AG09319 (cell line): ENCODE results near the gene TEX12.
"Not testable (repeated sequence)": the region's sequence is repeated elsewhere in the genome, so short reads cannot be mapped to it uniquely, and the experiment has no call there.

Source experiments
- DNase-seq: peaks from one replicate; pipeline ENCODE4 v3.0.0-alpha.2; 2010; ENCODE audit warnings: low read depth; ENCODE audit errors: extremely low read depth
- TF ChIP-seq, protein P1 (sequence below): IDR thresholded peaks from 2 replicates; pipeline ENCODE4 v1.5.1; 2011; ENCODE audit warnings: low read depth, mild to moderate bottlenecking, inconsistent platforms, low read length, moderate library complexity

TEX12 gene

DNA sequence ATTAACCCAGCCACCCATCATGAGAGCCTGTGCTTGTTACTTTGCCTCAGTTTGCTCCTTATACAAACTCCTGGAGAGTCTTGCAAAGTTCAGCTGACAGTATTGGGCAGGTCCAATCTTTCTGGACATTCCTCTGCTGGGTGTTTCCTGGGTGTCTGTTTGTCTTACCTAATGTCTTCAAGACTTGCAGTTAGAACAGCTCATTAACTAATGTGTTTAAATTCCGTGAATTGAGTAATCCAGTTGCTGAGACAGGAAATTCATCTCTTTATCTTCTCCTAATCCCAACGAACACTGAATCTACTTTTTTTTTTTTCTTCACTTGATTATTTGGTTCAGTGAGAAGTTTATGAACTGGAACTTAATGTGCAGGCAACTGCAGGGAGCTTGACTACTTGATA is 28.8 kb downstream of the TEX12 start:
- DNase-seq = peak; percentile 7
- TF ChIP-seq, protein P1, sequence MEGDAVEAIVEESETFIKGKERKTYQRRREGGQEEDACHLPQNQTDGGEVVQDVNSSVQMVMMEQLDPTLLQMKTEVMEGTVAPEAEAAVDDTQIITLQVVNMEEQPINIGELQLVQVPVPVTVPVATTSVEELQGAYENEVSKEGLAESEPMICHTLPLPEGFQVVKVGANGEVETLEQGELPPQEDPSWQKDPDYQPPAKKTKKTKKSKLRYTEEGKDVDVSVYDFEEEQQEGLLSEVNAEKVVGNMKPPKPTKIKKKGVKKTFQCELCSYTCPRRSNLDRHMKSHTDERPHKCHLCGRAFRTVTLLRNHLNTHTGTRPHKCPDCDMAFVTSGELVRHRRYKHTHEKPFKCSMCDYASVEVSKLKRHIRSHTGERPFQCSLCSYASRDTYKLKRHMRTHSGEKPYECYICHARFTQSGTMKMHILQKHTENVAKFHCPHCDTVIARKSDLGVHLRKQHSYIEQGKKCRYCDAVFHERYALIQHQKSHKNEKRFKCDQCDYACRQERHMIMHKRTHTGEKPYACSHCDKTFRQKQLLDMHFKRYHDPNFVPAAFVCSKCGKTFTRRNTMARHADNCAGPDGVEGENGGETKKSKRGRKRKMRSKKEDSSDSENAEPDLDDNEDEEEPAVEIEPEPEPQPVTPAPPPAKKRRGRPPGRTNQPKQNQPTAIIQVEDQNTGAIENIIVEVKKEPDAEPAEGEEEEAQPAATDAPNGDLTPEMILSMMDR = no peak

DNA sequence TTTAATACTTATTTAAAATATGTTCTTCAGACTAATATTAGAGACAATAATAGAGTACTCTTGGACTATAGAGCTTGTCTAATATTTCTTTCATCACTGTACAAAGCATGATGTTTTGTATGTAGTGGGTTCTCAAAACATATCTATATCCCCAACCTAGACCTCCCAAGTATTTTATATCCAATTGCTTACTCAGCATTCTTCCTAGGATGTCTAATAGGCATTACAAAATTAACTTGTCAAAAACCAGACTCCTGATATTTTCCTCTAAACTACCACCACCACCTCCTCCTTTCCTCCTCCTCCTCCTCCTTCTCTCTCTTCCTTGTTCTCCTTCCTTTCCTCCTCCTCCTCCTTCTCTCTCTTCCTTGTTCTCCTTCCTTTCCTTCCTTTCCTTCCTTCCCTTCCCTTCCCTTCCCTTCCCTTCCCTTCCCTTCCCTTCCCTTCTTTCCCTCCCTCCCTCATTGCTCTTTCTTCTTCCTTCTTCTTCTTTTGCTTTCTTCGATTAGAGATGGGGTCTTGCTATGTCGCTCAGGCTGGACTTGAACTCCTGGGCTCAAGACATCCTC is 29.4 kb downstream of the TEX12 start:
- no peak for DNase-seq
- TF ChIP-seq, protein P1 = no peak

DNA sequence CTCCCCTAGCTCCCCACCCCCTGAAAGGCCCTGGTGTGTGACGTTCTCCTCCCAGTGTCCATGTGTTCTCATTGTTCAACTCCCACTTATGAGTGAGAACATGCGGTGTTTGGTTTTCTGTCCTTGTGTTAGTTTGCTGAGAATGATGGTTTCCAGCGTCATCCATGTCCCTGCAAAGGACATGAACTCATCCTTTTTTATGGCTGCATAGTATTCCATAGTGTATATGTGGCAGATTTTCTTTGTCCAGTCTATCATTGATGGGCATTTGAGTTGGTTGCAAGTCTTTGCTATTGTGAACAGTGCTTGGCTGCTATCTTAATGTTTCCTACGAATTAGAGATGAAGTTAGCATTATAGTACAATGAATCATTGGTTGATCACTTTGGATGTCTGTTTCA is 31.9 kb downstream of the TEX12 start:
- not testable (repeated sequence) for DNase-seq

DNA sequence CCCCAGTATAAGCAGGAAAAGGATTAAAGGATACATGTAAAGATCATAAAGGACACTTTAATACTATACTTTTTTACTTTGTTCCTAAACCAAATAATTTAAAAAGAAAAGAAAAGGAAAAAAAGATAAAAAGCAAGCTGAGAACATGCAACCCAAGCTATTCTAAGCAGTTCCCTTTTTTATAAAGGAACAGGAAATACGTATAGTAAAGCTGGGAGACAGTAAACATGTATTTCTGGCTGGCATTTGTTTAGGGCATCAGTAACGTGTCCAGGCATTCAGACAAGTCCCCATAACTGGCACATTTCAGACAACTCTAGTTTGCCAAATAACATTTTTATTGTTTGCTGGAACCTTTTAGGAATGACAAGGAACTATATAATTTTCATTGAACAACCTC is 33.1 kb downstream of the TEX12 start:
- no peak for DNase-seq
- TF ChIP-seq, protein P1 = no peak

DNA sequence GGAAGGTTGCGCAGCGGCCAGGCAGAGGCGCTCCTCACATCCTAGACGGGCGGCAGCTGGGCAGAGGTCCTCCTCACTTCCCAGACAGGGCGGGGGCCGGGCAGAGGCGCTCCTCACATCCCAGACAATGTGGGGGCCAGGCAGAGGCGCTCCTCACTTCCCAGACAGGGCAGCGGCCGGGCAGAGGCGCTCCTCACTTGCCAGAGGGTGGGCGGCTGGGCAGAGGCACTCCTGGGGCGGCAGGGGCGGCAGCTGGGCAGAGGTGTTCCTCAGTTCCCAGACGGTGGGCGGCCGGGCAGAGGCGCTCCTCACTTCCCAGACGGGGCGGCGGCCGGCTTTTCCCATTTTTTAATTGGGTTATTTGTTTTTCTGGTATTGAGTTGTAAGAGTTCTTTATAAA is 38.9 kb downstream of the TEX12 start:
- no peak for DNase-seq
- TF ChIP-seq, protein P1 = no peak

DNA sequence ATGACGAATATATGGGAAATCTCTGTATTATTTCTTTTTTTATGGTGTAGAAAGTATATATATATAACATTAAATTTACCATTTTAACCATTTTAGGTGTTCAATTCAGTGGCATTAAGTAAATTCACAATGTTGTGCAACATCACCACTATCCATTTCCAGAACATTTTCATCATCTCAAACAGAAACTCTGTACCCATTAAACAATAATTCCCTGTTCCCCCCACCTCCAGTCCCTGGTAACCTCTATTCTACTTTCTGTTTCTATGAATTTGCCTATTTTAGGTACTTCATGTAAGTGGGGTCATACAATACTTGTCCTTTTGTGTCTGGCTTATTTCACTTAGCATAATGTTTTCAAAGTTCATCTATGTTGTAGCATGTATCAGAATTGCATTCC is 43.7 kb downstream of the TEX12 start:
- no peak for DNase-seq
- TF ChIP-seq, protein P1 = no peak

DNA sequence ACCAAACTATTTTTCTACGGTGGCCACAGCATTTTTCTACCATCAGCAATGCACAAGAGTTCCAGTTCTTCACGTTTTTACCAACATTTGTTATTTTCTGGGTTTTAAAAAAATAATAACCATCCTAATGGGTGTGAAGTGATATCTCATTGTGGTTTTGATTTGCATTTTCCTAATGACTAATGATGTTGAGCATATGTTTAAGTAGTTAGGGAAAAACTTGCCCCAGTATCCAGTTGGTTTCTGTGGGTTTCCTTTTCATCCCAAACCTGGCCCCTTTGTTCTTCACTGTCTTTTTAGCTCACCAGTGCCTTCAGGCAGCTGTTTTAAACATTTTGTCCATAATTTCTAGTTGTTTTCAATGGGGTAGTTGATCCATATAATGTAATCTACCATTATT is 44.4 kb downstream of the TEX12 start:
- TF ChIP-seq, protein P1 = no peak
- DNase-seq = no peak

DNA sequence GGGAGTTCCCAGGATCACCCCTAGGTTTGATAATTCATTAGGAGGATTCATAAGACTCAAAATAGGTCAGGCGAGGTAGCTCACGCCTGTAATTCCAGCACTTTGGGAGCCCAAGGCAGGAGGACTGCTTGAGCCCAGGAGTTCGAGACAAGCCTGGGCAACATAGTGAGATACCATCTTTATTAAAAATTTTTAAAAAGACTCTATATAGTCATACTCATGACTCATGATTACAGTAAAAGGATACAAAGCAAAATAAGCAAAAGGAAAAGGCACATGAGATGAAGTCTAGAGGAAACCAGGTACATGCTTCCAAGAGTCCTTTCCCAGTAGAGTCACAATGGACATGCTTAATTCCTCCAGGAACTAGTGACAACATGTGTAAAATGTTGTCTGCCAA is 45.1 kb downstream of the TEX12 start:
- no peak for DNase-seq
- TF ChIP-seq, protein P1 = no peak
